ENCODE measurements around the gene CGNL1.

GRCh38 chr15:57427367-57427821 is 51.1 kb downstream of the CGNL1 start:
- TF ChIP-seq, protein P1, sequence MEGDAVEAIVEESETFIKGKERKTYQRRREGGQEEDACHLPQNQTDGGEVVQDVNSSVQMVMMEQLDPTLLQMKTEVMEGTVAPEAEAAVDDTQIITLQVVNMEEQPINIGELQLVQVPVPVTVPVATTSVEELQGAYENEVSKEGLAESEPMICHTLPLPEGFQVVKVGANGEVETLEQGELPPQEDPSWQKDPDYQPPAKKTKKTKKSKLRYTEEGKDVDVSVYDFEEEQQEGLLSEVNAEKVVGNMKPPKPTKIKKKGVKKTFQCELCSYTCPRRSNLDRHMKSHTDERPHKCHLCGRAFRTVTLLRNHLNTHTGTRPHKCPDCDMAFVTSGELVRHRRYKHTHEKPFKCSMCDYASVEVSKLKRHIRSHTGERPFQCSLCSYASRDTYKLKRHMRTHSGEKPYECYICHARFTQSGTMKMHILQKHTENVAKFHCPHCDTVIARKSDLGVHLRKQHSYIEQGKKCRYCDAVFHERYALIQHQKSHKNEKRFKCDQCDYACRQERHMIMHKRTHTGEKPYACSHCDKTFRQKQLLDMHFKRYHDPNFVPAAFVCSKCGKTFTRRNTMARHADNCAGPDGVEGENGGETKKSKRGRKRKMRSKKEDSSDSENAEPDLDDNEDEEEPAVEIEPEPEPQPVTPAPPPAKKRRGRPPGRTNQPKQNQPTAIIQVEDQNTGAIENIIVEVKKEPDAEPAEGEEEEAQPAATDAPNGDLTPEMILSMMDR (IDR thresholded peaks at IDR 0.05; ENCODE audit: borderline replicate concordance, extremely low read depth, low read length, poor library complexity, severe bottlenecking): no peak
- no peak for TF ChIP-seq EZH2 (IDR thresholded peaks at IDR 0.05; ENCODE audit: borderline replicate concordance, low read depth, low read length, severe bottlenecking)

All from DND-41 (cell line).